ENCODE measurements around the gene HIC1.

- TF ChIP-seq, protein P1, sequence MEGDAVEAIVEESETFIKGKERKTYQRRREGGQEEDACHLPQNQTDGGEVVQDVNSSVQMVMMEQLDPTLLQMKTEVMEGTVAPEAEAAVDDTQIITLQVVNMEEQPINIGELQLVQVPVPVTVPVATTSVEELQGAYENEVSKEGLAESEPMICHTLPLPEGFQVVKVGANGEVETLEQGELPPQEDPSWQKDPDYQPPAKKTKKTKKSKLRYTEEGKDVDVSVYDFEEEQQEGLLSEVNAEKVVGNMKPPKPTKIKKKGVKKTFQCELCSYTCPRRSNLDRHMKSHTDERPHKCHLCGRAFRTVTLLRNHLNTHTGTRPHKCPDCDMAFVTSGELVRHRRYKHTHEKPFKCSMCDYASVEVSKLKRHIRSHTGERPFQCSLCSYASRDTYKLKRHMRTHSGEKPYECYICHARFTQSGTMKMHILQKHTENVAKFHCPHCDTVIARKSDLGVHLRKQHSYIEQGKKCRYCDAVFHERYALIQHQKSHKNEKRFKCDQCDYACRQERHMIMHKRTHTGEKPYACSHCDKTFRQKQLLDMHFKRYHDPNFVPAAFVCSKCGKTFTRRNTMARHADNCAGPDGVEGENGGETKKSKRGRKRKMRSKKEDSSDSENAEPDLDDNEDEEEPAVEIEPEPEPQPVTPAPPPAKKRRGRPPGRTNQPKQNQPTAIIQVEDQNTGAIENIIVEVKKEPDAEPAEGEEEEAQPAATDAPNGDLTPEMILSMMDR (IDR thresholded peaks at IDR 0.05) = no peak
- TF ChIP-seq POLR2A (IDR thresholded peaks at IDR 0.05) = no peak
Measured at GRCh38 chr17:2086306-2086705, 31.4 kb downstream of the HIC1 start.
